DND-41 (cell line): ENCODE results near the gene TSHZ3.

Experiments used
- ATAC-seq: fragments of 200-7000 bp; cut with Tn5 transposase; 3 replicates; pipeline ENCODE4 v1.9.1; 2021; ENCODE audit warnings: low read depth; ENCODE audit not compliant: insufficient read depth
- DNase-seq: peaks from one replicate; pipeline ENCODE4 v3.0.0-alpha.2; 2020
- H2AFZ ChIP-seq: 2 replicates; pipeline ENCODE4 v1.6.0; 2012; ENCODE audit warnings: low read depth, low read length
- H3K27ac ChIP-seq: 2 replicates; pipeline ENCODE4 v1.5.1; 2012; ENCODE audit warnings: low read length, inconsistent platforms
- H3K27me3 ChIP-seq: fragments of 200-600 bp; sonication (generic); 2 replicates; pipeline ENCODE4 v1.6.0; 2012; ENCODE audit warnings: low read length, mild to moderate bottlenecking, inconsistent platforms; ENCODE audit not compliant: insufficient read depth, poor library complexity
- H3K36me3 ChIP-seq: 2 replicates; pipeline ENCODE4 v1.5.1; 2012; ENCODE audit warnings: low read length, inconsistent platforms; ENCODE audit not compliant: insufficient read depth
- H3K4me1 ChIP-seq: 2 replicates; pipeline ENCODE4 v1.5.1; 2012; ENCODE audit warnings: mild to moderate bottlenecking, low read length; ENCODE audit not compliant: insufficient read depth
- H3K4me2 ChIP-seq: 2 replicates; pipeline ENCODE4 v1.6.0; 2012; ENCODE audit warnings: mild to moderate bottlenecking, moderate library complexity, low read length, inconsistent platforms; ENCODE audit not compliant: insufficient read depth
- H3K4me3 ChIP-seq, 2 experiments: fragments of 200-600 bp in 1 of 2; shearing (Covaris generic) in 1 of 2; 2 replicates each; pipeline ENCODE4 v1.5.1; 2012 to 2016; ENCODE audit warnings: inconsistent platforms in 2 of 2, low read length in 2 of 2, mild to moderate bottlenecking in 2 of 2, low read depth in 1 of 2, moderate library complexity in 1 of 2
- H3K79me2 ChIP-seq: 2 replicates; pipeline ENCODE4 v1.6.0; 2012; ENCODE audit warnings: low read length, inconsistent platforms; ENCODE audit not compliant: insufficient read depth
- H3K9ac ChIP-seq: 2 replicates; pipeline ENCODE4 v1.6.0; 2012; ENCODE audit warnings: low read depth, mild to moderate bottlenecking, inconsistent platforms, low read length, moderate library complexity
- H3K9me3 ChIP-seq: 2 replicates; pipeline ENCODE4 v1.5.1; 2012; ENCODE audit warnings: low read length, moderate library complexity, mild to moderate bottlenecking, inconsistent platforms; ENCODE audit not compliant: insufficient read depth, severe bottlenecking
- H4K20me1 ChIP-seq: 2 replicates; pipeline ENCODE4 v1.6.0; 2012; ENCODE audit warnings: low read length; ENCODE audit not compliant: insufficient read depth
- CTCF ChIP-seq: IDR thresholded peaks from 2 replicates; pipeline ENCODE4 v1.5.1; 2012; ENCODE audit warnings: borderline replicate concordance, low read length, moderate library complexity, mild to moderate bottlenecking; ENCODE audit not compliant: poor library complexity, severe bottlenecking; ENCODE audit errors: extremely low read depth
- EZH2 ChIP-seq: IDR thresholded peaks from 3 replicates; pipeline ENCODE4 v1.6.1; 2012; ENCODE audit warnings: borderline replicate concordance, low read depth, mild to moderate bottlenecking, moderate library complexity, low read length, inconsistent platforms; ENCODE audit not compliant: severe bottlenecking

TSHZ3 gene

DNA sequence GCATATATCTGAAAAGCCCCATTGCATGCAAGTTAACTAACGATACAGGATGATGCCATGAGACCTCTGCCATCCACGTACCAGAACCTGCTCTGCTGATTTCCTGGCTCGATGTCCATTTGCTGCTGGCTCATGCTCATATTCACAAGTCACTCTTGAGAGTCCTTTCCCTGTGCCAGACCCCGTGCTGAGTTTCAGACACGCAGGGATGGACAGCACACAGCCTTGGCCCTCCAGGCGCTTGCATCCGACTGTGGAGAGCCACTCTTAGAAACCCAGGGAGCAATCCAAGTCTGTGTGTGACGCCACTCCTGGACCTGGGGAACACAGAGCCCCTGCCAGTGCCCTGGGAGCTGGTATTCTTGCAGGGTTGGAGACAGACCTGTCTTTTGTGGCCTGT lies 37.6 kb upstream of the TSHZ3 start:
- no peak overlapping the region for H3K27ac ChIP-seq
- H3K9me3 ChIP-seq, result no peaks in the 10 kb centered on the region
- H3K9ac ChIP-seq, result no peak overlapping the region
- no peaks in the 10 kb centered on the region for H3K27me3 ChIP-seq
- H2AFZ ChIP-seq, result no peak overlapping the region
- H3K36me3 ChIP-seq, result no peaks in the 10 kb centered on the region
- no peaks in the 10 kb centered on the region for H3K4me1 ChIP-seq
- ATAC-seq (no peak), DNase-seq (no peak)
- H3K79me2 ChIP-seq, result no peaks in the 10 kb centered on the region
- H3K4me3 ChIP-seq, result no peak overlapping the region
- no peak for TF ChIP-seq EZH2
- TF ChIP-seq CTCF, result no peak
- no peaks in the 10 kb centered on the region for H4K20me1 ChIP-seq
- no peak overlapping the region for H3K4me2 ChIP-seq

DNA sequence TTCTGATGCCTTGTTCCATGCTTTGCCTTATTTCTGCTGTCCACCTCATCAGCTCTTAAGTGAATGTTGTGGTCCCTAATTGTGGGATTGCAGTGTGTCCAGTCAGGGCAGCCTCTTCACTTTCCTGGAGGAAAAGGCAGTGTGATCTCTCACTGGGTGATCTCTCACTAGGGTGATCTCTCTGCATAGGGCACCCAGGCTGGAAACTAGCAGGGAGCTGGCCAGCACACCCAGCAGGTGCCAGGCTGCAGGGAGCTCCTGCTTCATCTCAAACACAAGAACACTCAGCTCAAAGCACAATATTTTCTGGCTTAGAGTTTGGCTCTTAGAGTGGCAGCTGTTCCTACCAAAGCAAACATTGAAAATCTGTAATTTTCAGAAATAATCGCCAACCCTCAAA lies 36.5 kb upstream of the TSHZ3 start:
- ATAC-seq (no peak), DNase-seq (no peak)
- Histone ChIP-seq H3K4me3 (no peak overlapping the region), H2AFZ (no peak overlapping the region), H3K9ac (no peak overlapping the region), H3K27me3 (no peaks in the 10 kb centered on the region), H4K20me1 (no peaks in the 10 kb centered on the region), H3K36me3 (no peaks in the 10 kb centered on the region), H3K27ac (no peak overlapping the region), H3K9me3 (no peaks in the 10 kb centered on the region), H3K4me1 (no peaks in the 10 kb centered on the region), H3K4me2 (no peak overlapping the region), H3K79me2 (no peaks in the 10 kb centered on the region)
- TF ChIP-seq CTCF (no peak), EZH2 (no peak)

DNA sequence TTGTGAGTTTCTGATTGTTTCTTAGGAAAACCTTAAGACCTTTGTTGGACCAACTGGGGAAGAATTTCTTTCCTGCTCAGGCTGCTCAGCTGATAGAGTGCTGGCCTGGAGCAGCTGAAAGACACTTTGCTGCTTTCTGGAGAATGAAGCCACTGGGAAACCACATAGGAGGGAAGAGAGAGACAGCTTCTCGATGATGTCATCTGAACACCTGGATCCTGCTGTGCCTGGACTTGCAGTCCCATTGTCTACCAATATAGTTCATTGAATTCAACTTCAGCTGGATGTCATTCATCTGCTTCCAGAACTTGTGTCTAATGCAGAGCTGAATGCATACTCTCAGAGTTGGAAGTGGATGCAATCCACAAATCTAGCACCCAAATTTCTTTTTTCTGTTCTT lies 34.3 kb upstream of the TSHZ3 start:
- Histone ChIP-seq H3K27me3 (no peaks in the 10 kb centered on the region), H3K79me2 (no peaks in the 10 kb centered on the region), H3K4me3 (no peak overlapping the region), H4K20me1 (no peaks in the 10 kb centered on the region), H3K27ac (no peak overlapping the region), H2AFZ (no peak overlapping the region), H3K9me3 (no peaks in the 10 kb centered on the region), H3K4me1 (no peaks in the 10 kb centered on the region), H3K36me3 (no peaks in the 10 kb centered on the region), H3K9ac (no peak overlapping the region), H3K4me2 (no peak overlapping the region)
- TF ChIP-seq EZH2 (no peak), CTCF (no peak)
- ATAC-seq (peak; percentile 55; the same call in 1 of the 3 replicates), DNase-seq (no peak)

GRCh38 chr19:31380854-31381253 lies 31.6 kb upstream of the TSHZ3 start:
- no peak for ATAC-seq
- Histone ChIP-seq H2AFZ (no peak overlapping the region), H3K36me3 (no peaks in the 10 kb centered on the region)

More at GRCh38 chr19:31380854-31381253, 31.6 kb upstream of the TSHZ3 start:
- Histone ChIP-seq H3K4me1 (no peaks in the 10 kb centered on the region), H3K9me3 (no peaks in the 10 kb centered on the region), H4K20me1 (no peaks in the 10 kb centered on the region), H3K4me2 (no peak overlapping the region), H3K27me3 (no peaks in the 10 kb centered on the region), H3K9ac (no peak overlapping the region), H3K4me3 (no peak overlapping the region), H3K27ac (no peak overlapping the region), H3K79me2 (no peaks in the 10 kb centered on the region)
- no peak for DNase-seq
- TF ChIP-seq CTCF (no peak), EZH2 (no peak)
